ENCODE data around the gene NECTIN1. TPM values are rescaled to one million over a fixed set of nuclear protein-coding genes. Genes with fewer than 3 reads are reported as not detected.

The NECTIN1 gene
- total and polyA plus RNA-seq, 2 of the 13 experiments (the other 11 are each of a cell fraction or from before 2014, with no cell fraction given), result 3.9 to 7.3 TPM

DNA sequence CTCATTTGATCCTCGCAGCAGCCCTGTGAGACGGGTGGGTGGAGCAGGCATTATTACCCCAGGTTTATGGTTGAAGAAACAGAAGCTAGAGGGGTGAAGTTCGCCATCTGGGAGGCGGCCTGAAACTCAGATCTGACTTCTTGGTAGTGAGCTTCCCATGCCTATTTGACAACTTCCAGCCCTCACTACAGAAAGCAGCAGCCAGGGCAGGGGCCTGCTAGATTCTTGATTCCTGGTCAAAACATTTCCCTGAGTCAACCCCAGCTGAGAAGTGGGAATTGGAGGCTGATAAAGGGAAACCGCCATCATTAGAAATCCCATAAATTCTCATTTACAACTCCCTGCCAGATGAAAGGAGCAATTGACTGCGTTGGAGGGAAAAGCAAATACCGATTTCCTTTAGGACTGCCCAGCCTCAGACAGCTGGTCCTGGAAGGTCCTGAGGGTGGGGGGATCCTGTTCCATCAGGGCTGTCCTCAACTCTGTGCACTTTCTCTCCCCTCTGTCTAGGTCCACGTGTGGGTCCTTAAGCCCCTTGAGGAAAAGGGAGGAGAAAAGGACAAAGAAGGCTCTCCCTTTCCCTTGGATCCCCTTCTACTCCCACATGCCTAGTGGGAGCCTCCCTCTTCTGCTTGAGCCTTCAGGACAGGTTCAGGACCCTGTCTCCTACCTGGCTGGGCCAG lies 10.2 kb upstream of the NECTIN1 start (continued):
- TF ChIP-seq, protein P1, sequence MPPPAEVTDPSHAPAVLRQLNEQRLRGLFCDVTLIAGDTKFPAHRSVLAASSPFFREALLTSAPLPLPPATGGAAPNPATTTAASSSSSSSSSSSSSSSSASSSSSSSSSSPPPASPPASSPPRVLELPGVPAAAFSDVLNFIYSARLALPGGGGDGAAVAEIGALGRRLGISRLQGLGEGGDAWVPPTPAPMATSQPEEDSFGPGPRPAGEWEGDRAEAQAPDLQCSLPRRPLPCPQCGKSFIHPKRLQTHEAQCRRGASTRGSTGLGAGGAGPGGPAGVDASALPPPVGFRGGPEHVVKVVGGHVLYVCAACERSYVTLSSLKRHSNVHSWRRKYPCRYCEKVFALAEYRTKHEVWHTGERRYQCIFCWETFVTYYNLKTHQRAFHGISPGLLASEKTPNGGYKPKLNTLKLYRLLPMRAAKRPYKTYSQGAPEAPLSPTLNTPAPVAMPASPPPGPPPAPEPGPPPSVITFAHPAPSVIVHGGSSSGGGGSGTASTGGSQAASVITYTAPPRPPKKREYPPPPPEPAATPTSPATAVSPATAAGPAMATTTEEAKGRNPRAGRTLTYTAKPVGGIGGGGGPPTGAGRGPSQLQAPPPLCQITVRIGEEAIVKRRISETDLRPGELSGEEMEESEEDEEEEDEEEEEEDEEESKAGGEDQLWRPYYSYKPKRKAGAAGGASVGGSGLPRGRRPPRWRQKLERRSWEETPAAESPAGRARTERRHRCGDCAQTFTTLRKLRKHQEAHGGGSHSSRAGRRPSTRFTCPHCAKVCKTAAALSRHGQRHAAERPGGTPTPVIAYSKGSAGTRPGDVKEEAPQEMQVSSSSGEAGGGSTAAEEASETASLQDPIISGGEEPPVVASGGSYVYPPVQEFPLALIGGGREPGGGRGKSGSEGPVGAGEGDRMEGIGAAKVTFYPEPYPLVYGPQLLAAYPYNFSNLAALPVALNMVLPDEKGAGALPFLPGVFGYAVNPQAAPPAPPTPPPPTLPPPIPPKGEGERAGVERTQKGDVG (CRISPR knock-in tag; IDR thresholded peaks at IDR 0.05; ENCODE audit: borderline replicate concordance), result no peak

DNA sequence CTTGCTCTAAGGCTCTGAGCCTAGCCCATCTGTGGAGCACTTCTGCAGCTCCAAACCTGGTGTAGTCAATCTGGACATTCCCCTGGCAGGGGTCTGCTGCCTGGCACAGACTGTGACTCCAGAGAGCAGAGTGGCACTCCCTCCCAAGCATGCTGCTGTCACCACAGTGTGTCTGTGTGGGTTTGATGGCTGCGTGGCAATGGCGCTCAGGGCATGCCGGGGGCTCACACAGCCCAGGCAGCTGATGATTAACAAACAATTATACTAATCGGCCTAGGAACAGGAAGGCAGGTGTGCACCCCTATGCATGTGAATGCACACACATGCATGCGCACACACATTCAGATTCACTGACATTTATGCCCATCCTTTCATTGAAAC lies 9.0 kb upstream of the NECTIN1 start:
- in situ Hi-C loops (cut with HindIII; ENCODE audit: extremely low pct_ligation_motif_present, low pct_unique_long_range_greater_than_20kb) (loop anchor here (5.0 kb wide), 2 partner anchors 61 to 256 kb away; no protein-coding TSS in a partner anchor), intact Hi-C loops (cut with micrococcal nuclease; ENCODE audit: unreplicated experiment) (no loop called here)
- Histone ChIP-seq H3K4me3 (replicated peaks in 1 of 3; ENCODE audit: insufficient read depth in 1 of 3, low read depth in 2 of 3, low read length in 3 of 3) (no peak overlapping the region), H2AFZ (ENCODE audit: low read length) (no peak overlapping the region), H3K9me3 (ENCODE audit: low read length) (no peaks in the 10 kb centered on the region), H3K4me2 (ENCODE audit: low read depth, low read length) (no peak overlapping the region), H3K27ac (ENCODE audit: extremely low read length, insufficient read depth, low read length) (no peak overlapping the region), H3K79me2 (ENCODE audit: insufficient read depth, low read length) (no peaks in the 10 kb centered on the region), H3K27me3 (ENCODE audit: control insufficient read depth in 1 of 2, insufficient read depth in 2 of 2, low read length in 2 of 2) (peaks cover 6 to 69% of the 10 kb centered on the region in 2 experiments; a peak in 4 of 5 replicates), H3K36me3 (replicated peaks in 1 of 2; ENCODE audit: control insufficient read depth in 1 of 2, insufficient read depth in 2 of 2, low read length in 2 of 2) (no peaks in the 10 kb centered on the region), H3K9ac (ENCODE audit: insufficient read depth, low read depth, low read length) (no peak overlapping the region), H4K20me1 (ENCODE audit: insufficient read depth, low read length) (no peaks in the 10 kb centered on the region), H3K4me1 (ENCODE audit: insufficient read depth, low read length) (peaks cover 18% of the 10 kb centered on the region)
- TF ChIP-seq ZMYM4 (CRISPR knock-in tag; IDR thresholded peaks at IDR 0.05), result no peak
- TF ChIP-seq ZNF879 (CRISPR knock-in tag; IDR thresholded peaks at IDR 0.05), result no peak
- no peak for TF ChIP-seq KLF13 (CRISPR knock-in tag; IDR thresholded peaks at IDR 0.05)
- TF ChIP-seq, protein P2, sequence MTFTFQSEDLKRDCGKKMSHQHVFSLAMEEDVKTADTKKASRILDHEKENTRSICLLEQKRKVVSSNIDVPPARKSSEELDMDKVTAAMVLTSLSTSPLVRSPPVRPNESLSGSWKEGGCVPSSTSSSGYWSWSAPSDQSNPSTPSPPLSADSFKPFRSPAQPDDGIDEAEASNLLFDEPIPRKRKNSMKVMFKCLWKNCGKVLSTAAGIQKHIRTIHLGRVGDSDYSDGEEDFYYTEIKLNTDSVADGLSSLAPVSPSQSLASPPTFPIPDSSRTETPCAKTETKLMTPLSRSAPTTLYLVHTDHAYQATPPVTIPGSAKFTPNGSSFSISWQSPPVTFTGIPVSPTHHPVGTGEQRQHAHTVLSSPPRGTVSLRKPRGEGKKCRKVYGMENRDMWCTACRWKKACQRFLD (CRISPR knock-in tag; IDR thresholded peaks at IDR 0.05; ENCODE audit: borderline replicate concordance), result no peak
- no peak for TF ChIP-seq ZNF232 (CRISPR knock-in tag; IDR thresholded peaks at IDR 0.05; ENCODE audit: borderline replicate concordance)
- TF ChIP-seq, protein P3, sequence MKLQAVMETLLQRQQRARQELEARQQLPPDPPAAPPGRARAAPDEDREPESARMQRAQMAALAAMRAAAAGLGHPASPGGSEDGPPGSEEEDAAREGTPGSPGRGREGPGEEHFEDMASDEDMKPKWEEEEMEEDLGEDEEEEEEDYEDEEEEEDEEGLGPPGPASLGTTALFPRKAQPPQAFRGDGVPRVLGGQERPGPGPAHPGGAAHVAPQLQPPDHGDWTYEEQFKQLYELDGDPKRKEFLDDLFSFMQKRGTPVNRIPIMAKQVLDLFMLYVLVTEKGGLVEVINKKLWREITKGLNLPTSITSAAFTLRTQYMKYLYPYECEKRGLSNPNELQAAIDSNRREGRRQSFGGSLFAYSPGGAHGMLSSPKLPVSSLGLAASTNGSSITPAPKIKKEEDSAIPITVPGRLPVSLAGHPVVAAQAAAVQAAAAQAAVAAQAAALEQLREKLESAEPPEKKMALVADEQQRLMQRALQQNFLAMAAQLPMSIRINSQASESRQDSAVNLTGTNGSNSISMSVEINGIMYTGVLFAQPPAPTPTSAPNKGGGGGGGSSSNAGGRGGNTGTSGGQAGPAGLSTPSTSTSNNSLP (IDR thresholded peaks at IDR 0.05; ENCODE audit: low read depth, low read length), result no peak
- no peak for TF ChIP-seq GRHL1 (CRISPR knock-in tag; conservative IDR thresholded peaks at IDR 0.05)
- no peak for TF ChIP-seq ZNF598 (CRISPR knock-in tag; IDR thresholded peaks at IDR 0.05; ENCODE audit: borderline replicate concordance)
- TF ChIP-seq, protein P4, sequence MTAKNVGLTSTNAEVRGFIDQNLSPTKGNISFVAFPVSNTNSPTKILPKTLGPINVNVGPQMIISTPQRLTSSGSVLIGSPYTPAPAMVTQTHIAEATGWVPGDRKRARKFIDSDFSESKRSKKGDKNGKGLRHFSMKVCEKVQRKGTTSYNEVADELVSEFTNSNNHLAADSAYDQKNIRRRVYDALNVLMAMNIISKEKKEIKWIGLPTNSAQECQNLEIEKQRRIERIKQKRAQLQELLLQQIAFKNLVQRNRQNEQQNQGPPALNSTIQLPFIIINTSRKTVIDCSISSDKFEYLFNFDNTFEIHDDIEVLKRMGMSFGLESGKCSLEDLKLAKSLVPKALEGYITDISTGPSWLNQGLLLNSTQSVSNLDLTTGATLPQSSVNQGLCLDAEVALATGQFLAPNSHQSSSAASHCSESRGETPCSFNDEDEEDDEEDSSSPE (CRISPR knock-in tag; IDR thresholded peaks at IDR 0.05), result no peak
- WGBS (ENCODE audit: low lambda C conversion rate), result no CpG with 5 or more reads among the region's 5 CpGs
- ChIA-PET POLR2A (no interaction called here), CTCF (ENCODE audit: low intra/inter-chr PET ratio, low total read pairs) (no interaction called here)
- no peak for FAIRE-seq
- DNase-seq (ENCODE audit: low spot score), result no peak
- ATAC-seq, result no peak
- no TSS peak for BruUV-seq (replicated peaks)

Data from HepG2 (cell line).